ENCODE results near the gene CEP350.

CEP350 gene

GRCh38 chr1:180154325-180155181 lies 199.9 kb downstream of the CEP350 start, which contains the start of gene QSOX1:
QSOX1 (plus strand) TSS chr1:180154869; CDS start chr1:180154908, 39 bp downstream.
- in situ Hi-C loops (cut with MboI; ENCODE audit: low sequenced_read_pairs), result no loop called here

GRCh38 chr1:180155182-180155682 lies 200.6 kb downstream of the CEP350 start:
- in situ Hi-C loops (cut with MboI; ENCODE audit: low sequenced_read_pairs), result no loop called here

GRCh38 chr1:180156201-180156600 lies 201.6 kb downstream of the CEP350 start:
- in situ Hi-C loops (cut with MboI; ENCODE audit: low sequenced_read_pairs), result no loop called here

- in situ Hi-C loops (cut with MboI; ENCODE audit: low sequenced_read_pairs), result no loop called here
Observed at GRCh38 chr1:180156631-180157091, 202.1 kb downstream of the CEP350 start.

GRCh38 chr1:180157108-180157507 lies 202.5 kb downstream of the CEP350 start:
- in situ Hi-C loops (cut with MboI; ENCODE audit: low sequenced_read_pairs), result no loop called here

GRCh38 chr1:180157576-180158057 lies 203.0 kb downstream of the CEP350 start:
- in situ Hi-C loops (cut with MboI; ENCODE audit: low sequenced_read_pairs), result no loop called here

- in situ Hi-C loops (cut with MboI; ENCODE audit: low sequenced_read_pairs), result no loop called here
Observed at GRCh38 chr1:180158149-180159147, 203.8 kb downstream of the CEP350 start.

- in situ Hi-C loops (cut with MboI; ENCODE audit: low sequenced_read_pairs), result no loop called here
Observed at GRCh38 chr1:180160357-180160756, 205.7 kb downstream of the CEP350 start.

GRCh38 chr1:180163041-180163440 lies 208.4 kb downstream of the CEP350 start:
- in situ Hi-C loops (cut with MboI; ENCODE audit: low sequenced_read_pairs), result no loop called here

All from hTERT RPE-1 (cell line).